Neural cell (in vitro differentiated cells): ENCODE results near the gene FCER1A. TPM values are rescaled to one million over a fixed set of nuclear protein-coding genes. Genes with fewer than 3 reads are reported as not detected.

Experiments
- polyA plus RNA-seq: library from polyadenylated mRNA; depleted of rRNA; stranded (reverse); fragments of >200 nt; gene quantifications from 2 replicates; pipeline ENCODE4 v1.2.3, GENCODE V29; 2014

The FCER1A gene
- polyA plus RNA-seq, 1 donor from 2014 or later: not detected

Other genes starting within 250 kb of the FCER1A start
- 11.1 and 11.5 TPM in 2 replicates for gene AIM2, start 225.6 kb upstream of the FCER1A start, polyA plus RNA-seq
- gene CADM3, start 130.7 kb upstream of the FCER1A start, polyA plus RNA-seq: 81.7 and 91.2 TPM in 2 replicates
- gene ACKR1, start 97.5 kb upstream of the FCER1A start, polyA plus RNA-seq: 3.3 and 3.9 TPM in 2 replicates
- gene OR10J4, start 129.9 kb downstream of the FCER1A start, polyA plus RNA-seq: not detected in 2 replicates
- gene OR10J1, start 137.4 kb downstream of the FCER1A start, polyA plus RNA-seq: not detected in 2 replicates
- gene OR10J5, start 233.7 kb downstream of the FCER1A start, polyA plus RNA-seq: not detected in 2 replicates